Rectal smooth muscle tissue (tissue), 1 donor: ENCODE data around the gene SCP2.

Source experiments
- H3K27ac ChIP-seq: one replicate; pipeline ENCODE4 v1.7.0; 2013; ENCODE audit warnings: low read depth, low read length, inconsistent platforms
- H3K27me3 ChIP-seq: one replicate; pipeline ENCODE4 v1.7.0; 2013; ENCODE audit warnings: low read length; ENCODE audit not compliant: control insufficient read depth, insufficient read depth
- H3K36me3 ChIP-seq: one replicate; pipeline ENCODE4 v1.7.0; 2013; ENCODE audit warnings: low read length; ENCODE audit not compliant: control insufficient read depth, insufficient read depth
- H3K4me1 ChIP-seq: one replicate; pipeline ENCODE4 v1.7.0; 2013; ENCODE audit warnings: low read length; ENCODE audit not compliant: control insufficient read depth, insufficient read depth
- H3K4me3 ChIP-seq: one replicate; pipeline ENCODE4 v1.7.0; 2013; ENCODE audit warnings: low read length
- H3K9ac ChIP-seq: one replicate; pipeline ENCODE4 v1.7.0; 2013; ENCODE audit warnings: low read length

The SCP2 gene

GRCh38 chr1:53060579-53060978 is 133.5 kb downstream of the SCP2 start:
- H3K27ac ChIP-seq, result no peak overlapping the region
- H3K27me3 ChIP-seq, result peaks cover 4% of the 10 kb centered on the region
- H3K4me1 ChIP-seq, result peaks cover 10% of the 10 kb centered on the region
- H3K36me3 ChIP-seq, result no peaks in the 10 kb centered on the region
- H3K4me3 ChIP-seq, result no peak overlapping the region
- no peak overlapping the region for H3K9ac ChIP-seq

GRCh38 chr1:53061123-53061858 is 134.2 kb downstream of the SCP2 start:
- Histone ChIP-seq H3K4me1 (peaks cover 10% of the 10 kb centered on the region), H3K9ac (no peak overlapping the region), H3K27me3 (peaks cover 4% of the 10 kb centered on the region), H3K27ac (peak overlapping the region; percentile 72), H3K4me3 (peak overlapping the region; percentile 66), H3K36me3 (no peaks in the 10 kb centered on the region)

- Histone ChIP-seq H3K27me3 (peaks cover 4% of the 10 kb centered on the region), H3K4me3 (peak within 1 kb of the TSS; percentile 66), H3K9ac (peak within 1 kb of the TSS; percentile 58), H3K36me3 (no peaks in the 10 kb centered on the region), H3K4me1 (peaks cover 10% of the 10 kb centered on the region), H3K27ac (peak within 1 kb of the TSS; percentile 72)
Observed at GRCh38 chr1:53061859-53062707, 135.0 kb downstream of the SCP2 start, which contains the start of gene PODN. PODN (plus strand) TSS chr1:53062213; CDS start chr1:53069856, 7,643 bp downstream.

- Histone ChIP-seq H3K4me3 (peak overlapping the region; percentile 63), H3K27ac (peak overlapping the region; percentile 66), H3K27me3 (peaks cover 4% of the 10 kb centered on the region), H3K4me1 (peaks cover 10% of the 10 kb centered on the region), H3K9ac (no peak overlapping the region), H3K36me3 (no peaks in the 10 kb centered on the region)
Observed at GRCh38 chr1:53062708-53063591, 135.9 kb downstream of the SCP2 start.

- no peak overlapping the region for H3K27ac ChIP-seq
Observed at GRCh38 chr1:53063744-53064515, 136.9 kb downstream of the SCP2 start.

GRCh38 chr1:53065391-53065790 is 138.3 kb downstream of the SCP2 start:
- peaks cover 10% of the 10 kb centered on the region for H3K4me1 ChIP-seq
- H3K36me3 ChIP-seq, result no peaks in the 10 kb centered on the region
- peaks cover 4% of the 10 kb centered on the region for H3K27me3 ChIP-seq
- no peak overlapping the region for H3K4me3 ChIP-seq
- H3K27ac ChIP-seq, result no peak overlapping the region
- H3K9ac ChIP-seq, result no peak overlapping the region

More at GRCh38 chr1:53063744-53064515, 136.9 kb downstream of the SCP2 start:
- H3K27me3 ChIP-seq, result peaks cover 4% of the 10 kb centered on the region
- H3K9ac ChIP-seq, result no peak overlapping the region
- H3K36me3 ChIP-seq, result no peaks in the 10 kb centered on the region
- H3K4me1 ChIP-seq, result peaks cover 10% of the 10 kb centered on the region
- peak overlapping the region; percentile 63 for H3K4me3 ChIP-seq

- Histone ChIP-seq H3K9ac (no peak overlapping the region), H3K27ac (no peak overlapping the region), H3K4me3 (no peak overlapping the region), H3K4me1 (peaks cover 2% of the 10 kb centered on the region), H3K27me3 (peaks cover 2% of the 10 kb centered on the region), H3K36me3 (no peaks in the 10 kb centered on the region)
Observed at GRCh38 chr1:53066488-53066887, 139.4 kb downstream of the SCP2 start.

GRCh38 chr1:53066891-53067738 is 140.0 kb downstream of the SCP2 start:
- Histone ChIP-seq H3K27ac (no peak overlapping the region), H3K36me3 (no peaks in the 10 kb centered on the region), H3K27me3 (no peaks in the 10 kb centered on the region), H3K4me1 (no peaks in the 10 kb centered on the region), H3K9ac (no peak overlapping the region), H3K4me3 (no peak overlapping the region)

GRCh38 chr1:53067886-53068285 is 140.8 kb downstream of the SCP2 start:
- Histone ChIP-seq H3K9ac (no peak overlapping the region), H3K4me3 (no peak overlapping the region), H3K27ac (no peak overlapping the region), H3K4me1 (no peaks in the 10 kb centered on the region), H3K27me3 (no peaks in the 10 kb centered on the region), H3K36me3 (no peaks in the 10 kb centered on the region)

GRCh38 chr1:53068314-53069099 is 141.4 kb downstream of the SCP2 start:
- Histone ChIP-seq H3K9ac (no peak overlapping the region), H3K4me1 (no peaks in the 10 kb centered on the region), H3K4me3 (no peak overlapping the region), H3K36me3 (no peaks in the 10 kb centered on the region), H3K27ac (no peak overlapping the region), H3K27me3 (no peaks in the 10 kb centered on the region)
